Mesenchymal stem cell (in vitro differentiated cells and primary cell): ENCODE data around the gene USP22.

Source experiments
- DNase-seq: peaks from one replicate; pipeline ENCODE4 v3.0.0-alpha.2; 2013
- H2AFZ ChIP-seq: one replicate; pipeline ENCODE4 v1.6.1; 2013; ENCODE audit warnings: low read depth, mild to moderate bottlenecking, control low read depth, inconsistent platforms, low read length, moderate library complexity
- H2AK5ac ChIP-seq: 2 replicates; pipeline ENCODE4 v1.6.1; 2013; ENCODE audit warnings: low read length, moderate library complexity, mild to moderate bottlenecking, inconsistent platforms; ENCODE audit not compliant: severe bottlenecking
- H2BK120ac ChIP-seq: one replicate; pipeline ENCODE4 v1.6.1; 2013; ENCODE audit warnings: low read depth, mild to moderate bottlenecking, inconsistent platforms, low read length, moderate library complexity
- H2BK12ac ChIP-seq, 2 experiments: one replicate each; pipeline ENCODE4 v1.6.1; 2013; ENCODE audit warnings: inconsistent platforms in 2 of 2, low read length in 2 of 2, mild to moderate bottlenecking in 2 of 2, moderate library complexity in 2 of 2, control low read depth in 1 of 2
- H2BK15ac ChIP-seq: one replicate; pipeline ENCODE4 v1.6.1; 2013; ENCODE audit warnings: mild to moderate bottlenecking, low read depth, inconsistent platforms; ENCODE audit not compliant: poor library complexity, severe bottlenecking
- H2BK5ac ChIP-seq: 2 replicates; pipeline ENCODE4 v1.6.1; 2013; ENCODE audit warnings: low read depth, mild to moderate bottlenecking, low read length, control low read depth, inconsistent platforms; ENCODE audit not compliant: poor library complexity, severe bottlenecking
- H3K14ac ChIP-seq, 2 experiments: one replicate each; pipeline ENCODE4 v1.6.1; 2013; ENCODE audit warnings: inconsistent platforms in 2 of 2, low read length in 2 of 2, control low read depth in 1 of 2, mild to moderate bottlenecking in 1 of 2, moderate library complexity in 1 of 2
- H3K18ac ChIP-seq, 2 experiments: one replicate each; pipeline ENCODE4 v1.6.1; 2013; ENCODE audit warnings: inconsistent platforms in 2 of 2, low read length in 2 of 2, control low read depth in 1 of 2, low read depth in 1 of 2, mild to moderate bottlenecking in 1 of 2
- H3K23ac ChIP-seq, 2 experiments: one replicate each; pipeline ENCODE4 v1.6.1; 2013; ENCODE audit warnings: inconsistent platforms in 2 of 2, low read length in 2 of 2, mild to moderate bottlenecking in 2 of 2, moderate library complexity in 2 of 2, control low read depth in 1 of 2
- H3K27ac ChIP-seq: 2 replicates; pipeline ENCODE4 v1.5.1; 2013; ENCODE audit warnings: mild to moderate bottlenecking, moderate library complexity, low read length, control low read depth, inconsistent platforms; ENCODE audit not compliant: poor library complexity, severe bottlenecking
- H3K27me3 ChIP-seq, 2 experiments: 2 replicates each; pipeline versions ENCODE4 v1.6.1 to v1.7.0; 2013; ENCODE audit warnings: low read length in 2 of 2, mild to moderate bottlenecking in 2 of 2, moderate library complexity in 2 of 2, control low read depth in 1 of 2, inconsistent platforms in 1 of 2; ENCODE audit not compliant: control insufficient read depth in 1 of 2, insufficient read depth in 1 of 2
- H3K36me3 ChIP-seq, 2 experiments: 2 replicates each; pipeline versions ENCODE4 v1.6.1 to v1.7.0; 2013; ENCODE audit warnings: low read length in 2 of 2, control low read depth in 1 of 2, inconsistent platforms in 1 of 2, low read depth in 1 of 2, mild to moderate bottlenecking in 1 of 2; ENCODE audit not compliant: insufficient read depth in 2 of 2, control insufficient read depth in 1 of 2
- H3K4ac ChIP-seq, 2 experiments: one replicate each; pipeline ENCODE4 v1.6.1; 2013; ENCODE audit warnings: inconsistent platforms in 2 of 2, low read length in 2 of 2, mild to moderate bottlenecking in 2 of 2, moderate library complexity in 2 of 2, control low read depth in 1 of 2, low read depth in 1 of 2
- H3K4me1 ChIP-seq: 2 replicates; pipeline ENCODE4 v1.6.1; 2013; ENCODE audit warnings: low read depth, low read length, control low read depth; ENCODE audit not compliant: control insufficient read depth, insufficient read depth
- H3K4me2 ChIP-seq: 2 replicates; pipeline ENCODE4 v1.6.1; 2013; ENCODE audit warnings: low read length, mild to moderate bottlenecking, inconsistent platforms; ENCODE audit not compliant: poor library complexity, severe bottlenecking
- H3K4me3 ChIP-seq, 2 experiments: 2 replicates each; pipeline versions ENCODE4 v1.5.1 to v1.7.0; 2013; ENCODE audit warnings: low read length in 2 of 2, mild to moderate bottlenecking in 2 of 2, control low read depth in 1 of 2, low read depth in 1 of 2; ENCODE audit not compliant: insufficient read depth in 1 of 2
- H3K79me1 ChIP-seq: replicated peaks from 2 replicates; pipeline ENCODE4 v1.6.1; 2013; ENCODE audit warnings: mild to moderate bottlenecking, control low read depth, low read length, inconsistent platforms; ENCODE audit not compliant: poor library complexity, severe bottlenecking
- H3K9ac ChIP-seq: 2 replicates; pipeline ENCODE4 v1.7.0; 2013; ENCODE audit warnings: mild to moderate bottlenecking, low read length, moderate library complexity
- H3K9me3 ChIP-seq: 2 replicates; pipeline ENCODE4 v1.7.0; 2013; ENCODE audit warnings: mild to moderate bottlenecking, low read length; ENCODE audit not compliant: control insufficient read depth
- H4K8ac ChIP-seq: one replicate; pipeline ENCODE4 v1.6.1; 2013; ENCODE audit warnings: inconsistent platforms, mild to moderate bottlenecking, low read length, moderate library complexity
- H4K91ac ChIP-seq: one replicate; pipeline ENCODE4 v1.6.1; 2013; ENCODE audit warnings: mild to moderate bottlenecking, low read length, inconsistent platforms
- WGBS: methylation state at CpG from one replicate; pipeline ENCODE4 v1.1.7; 2013; ENCODE audit warnings: mixed read lengths; 5-methylcytosine and 5-hydroxymethylcytosine counted together

Gene USP22

DNA sequence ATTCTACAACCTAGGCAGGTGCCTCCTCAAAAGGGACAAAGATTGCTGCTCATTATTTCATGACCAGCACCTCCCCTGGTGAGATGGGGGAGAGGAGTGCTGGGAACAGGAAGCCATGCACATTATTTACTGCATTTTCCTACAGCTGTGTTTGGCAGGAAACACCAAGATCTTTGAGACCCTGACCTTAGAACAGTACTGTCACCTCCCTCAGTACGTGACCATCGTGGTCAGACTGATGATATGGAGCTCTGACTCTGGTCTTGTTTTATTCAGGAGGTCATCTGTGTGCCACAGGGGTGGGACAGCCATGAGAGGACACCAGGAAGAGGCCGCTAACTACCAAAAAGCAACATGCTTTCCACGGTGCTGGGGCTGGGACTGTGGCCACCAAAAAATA is 37.4 kb downstream of the USP22 start:
- H3K9ac ChIP-seq: no peak overlapping the region
- 58% methylated on average over 4 of the region's 4 CpGs for WGBS
- H3K9me3 ChIP-seq: no peaks in the 10 kb centered on the region
- no peak overlapping the region for H2BK5ac ChIP-seq
- DNase-seq: no peak
- no peak overlapping the region for H3K4me2 ChIP-seq
- H3K4me3 ChIP-seq: no peak overlapping the region
- no peak overlapping the region for H2BK15ac ChIP-seq
- H3K4me1 ChIP-seq: peaks cover 3% of the 10 kb centered on the region
- no peak overlapping the region for H3K23ac ChIP-seq
- H3K36me3 ChIP-seq: peaks cover 88 to 97% of the 10 kb centered on the region in 2 experiments
- H2BK120ac ChIP-seq: no peak overlapping the region
- no peak overlapping the region for H4K91ac ChIP-seq
- H2AFZ ChIP-seq: no peak overlapping the region
- H2BK12ac ChIP-seq: no peak overlapping the region
- no peak overlapping the region for H3K14ac ChIP-seq
- H3K18ac ChIP-seq: no peak overlapping the region
- no peak overlapping the region for H3K27ac ChIP-seq
- no peaks in the 10 kb centered on the region for H3K27me3 ChIP-seq
- no peak overlapping the region for H2AK5ac ChIP-seq
- peak overlapping the region; percentile 55 for H4K8ac ChIP-seq
- peaks cover 30% of the 10 kb centered on the region for H3K79me1 ChIP-seq
- H3K4ac ChIP-seq: no peak overlapping the region

- no peak overlapping the region for H3K14ac ChIP-seq
- H2AK5ac ChIP-seq: no peak overlapping the region
- DNase-seq: no peak
- H3K4me3 ChIP-seq: no peak overlapping the region
- H2AFZ ChIP-seq: no peak overlapping the region
- WGBS: 94% methylated on average over 26 of the region's 26 CpGs
- H3K23ac ChIP-seq: no peak overlapping the region
- no peak overlapping the region for H3K27ac ChIP-seq
- no peak overlapping the region for H2BK120ac ChIP-seq
- H3K4me1 ChIP-seq: peaks cover 5% of the 10 kb centered on the region
- peaks cover 88 to 97% of the 10 kb centered on the region in 2 experiments for H3K36me3 ChIP-seq
- H2BK15ac ChIP-seq: no peak overlapping the region
- no peaks in the 10 kb centered on the region for H3K9me3 ChIP-seq
- no peak overlapping the region for H4K8ac ChIP-seq
- no peak overlapping the region for H2BK5ac ChIP-seq
- no peak overlapping the region for H4K91ac ChIP-seq
- no peak overlapping the region for H3K4ac ChIP-seq
- no peak overlapping the region for H3K18ac ChIP-seq
- no peak overlapping the region for H3K4me2 ChIP-seq
- no peaks in the 10 kb centered on the region for H3K27me3 ChIP-seq
- H2BK12ac ChIP-seq: no peak overlapping the region
- H3K79me1 ChIP-seq: peaks cover 30% of the 10 kb centered on the region
- no peak overlapping the region for H3K9ac ChIP-seq
These were observed 38.5 kb downstream of the USP22 start for GRCh38 chr17:21004016-21004930.

DNA sequence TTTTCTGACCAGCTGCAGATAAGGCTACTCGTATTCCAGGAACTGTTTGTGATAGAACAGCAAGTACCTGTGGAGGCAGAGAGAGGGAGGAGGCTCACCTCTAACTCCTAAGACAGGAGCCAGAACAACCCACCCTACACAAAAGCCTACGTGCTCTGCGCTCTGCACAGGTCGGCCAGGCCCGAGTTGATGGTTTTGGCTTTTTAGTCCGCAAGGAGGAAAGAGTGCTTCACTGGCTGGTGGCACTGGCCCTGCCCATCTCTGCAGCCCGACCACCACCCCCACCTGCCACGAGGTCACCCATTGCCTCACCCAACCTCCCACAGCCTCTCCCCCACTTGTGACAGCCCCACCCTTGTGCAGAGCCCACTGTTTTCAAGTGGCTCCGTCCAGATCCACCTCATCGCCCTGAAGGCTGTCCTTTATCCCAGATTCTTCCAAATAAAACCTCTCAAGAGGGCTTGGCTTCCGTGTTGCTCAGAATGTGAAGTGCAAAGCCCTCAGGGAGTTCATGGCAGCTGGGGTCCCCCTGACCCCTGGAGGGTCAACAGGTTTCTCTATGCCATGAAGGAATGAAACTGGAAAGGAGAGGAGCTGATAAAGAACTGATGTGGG is 39.7 kb downstream of the USP22 start:
- Histone ChIP-seq H3K4ac (no peak overlapping the region), H3K4me1 (peaks cover 7% of the 10 kb centered on the region), H3K9ac (no peak overlapping the region), H3K9me3 (no peaks in the 10 kb centered on the region), H2BK120ac (no peak overlapping the region), H3K4me2 (no peak overlapping the region), H3K23ac (no peak overlapping the region), H3K27ac (no peak overlapping the region), H2BK15ac (no peak overlapping the region), H3K14ac (no peak overlapping the region), H2BK5ac (no peak overlapping the region), H2BK12ac (no peak overlapping the region), H4K91ac (no peak overlapping the region), H4K8ac (no peak overlapping the region), H2AFZ (no peak overlapping the region), H3K27me3 (no peaks in the 10 kb centered on the region), H2AK5ac (no peak overlapping the region), H3K4me3 (no peak overlapping the region), H3K79me1 (peaks cover 26% of the 10 kb centered on the region), H3K18ac (no peak overlapping the region), H3K36me3 (peaks cover 86 to 97% of the 10 kb centered on the region in 2 experiments)
- no peak for DNase-seq
- 96% methylated on average over 11 of the region's 11 CpGs for WGBS

- H2BK15ac ChIP-seq: no peak overlapping the region
- H2BK120ac ChIP-seq: no peak overlapping the region
- H3K79me1 ChIP-seq: peaks cover 26% of the 10 kb centered on the region
- no peak overlapping the region for H3K14ac ChIP-seq
- 92% methylated on average over 19 of the region's 26 CpGs for WGBS
- no peak overlapping the region for H2BK12ac ChIP-seq
- H4K8ac ChIP-seq: no peak overlapping the region
- H3K4me3 ChIP-seq: no peak overlapping the region
- DNase-seq: no peak
- no peak overlapping the region for H2AFZ ChIP-seq
- no peaks in the 10 kb centered on the region for H3K9me3 ChIP-seq
- peaks cover 88 to 91% of the 10 kb centered on the region in 2 experiments for H3K36me3 ChIP-seq
- no peak overlapping the region for H3K23ac ChIP-seq
- H3K9ac ChIP-seq: no peak overlapping the region
- peaks cover 12% of the 10 kb centered on the region for H3K4me1 ChIP-seq
- H4K91ac ChIP-seq: no peak overlapping the region
- H3K27me3 ChIP-seq: no peaks in the 10 kb centered on the region
- no peak overlapping the region for H3K27ac ChIP-seq
- no peak overlapping the region for H2AK5ac ChIP-seq
- no peak overlapping the region for H3K4me2 ChIP-seq
- H3K18ac ChIP-seq: no peak overlapping the region
- H2BK5ac ChIP-seq: no peak overlapping the region
- no peak overlapping the region for H3K4ac ChIP-seq
These were observed 40.4 kb downstream of the USP22 start for GRCh38 chr17:21002309-21003006.
